ENCODE measurements around the gene LIG4. TPM values are rescaled to one million over a fixed set of nuclear protein-coding genes. Genes with fewer than 3 reads are reported as not detected.

LIG4 gene
- 8.7 and 10.0 TPM in 2 replicates for total RNA-seq (ENCODE audit: low replicate concordance)
- long read RNA-seq, full-length matches to known transcripts = 7 of 8 reads
- long read RNA-seq, partial matches to known transcripts = 0 of 8 reads
- long read RNA-seq, other reads (novel, unspliced or antisense) = 1 of 8 reads

DNA sequence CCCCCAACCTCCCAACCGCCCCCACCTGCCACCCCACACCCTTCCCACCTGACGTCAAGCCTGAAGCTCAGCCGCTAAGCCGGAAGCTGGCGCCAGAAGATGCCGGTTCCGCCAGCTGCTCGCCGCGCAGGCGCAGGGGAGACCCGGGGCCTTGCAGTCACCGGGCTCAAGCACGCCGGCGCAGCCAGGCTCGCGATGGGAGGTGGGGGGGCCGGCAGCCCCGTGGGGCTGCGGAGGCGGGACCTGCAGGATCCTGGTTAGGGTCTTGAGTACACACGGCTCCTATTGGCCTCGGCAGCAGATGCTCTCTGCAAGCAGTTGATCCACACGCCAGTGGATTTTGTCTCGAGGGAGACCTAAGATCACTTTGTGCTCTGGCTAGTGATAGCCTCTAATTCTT lies at the start of gene LIG4:
Gene LIG4 (minus strand): TSS at position 101 of the 400 bp plus-strand sequence. CDS start 4,268 bp downstream, outside the sequence.
- peak; percentile 95 for DNase-seq (ENCODE audit: extremely low spot score, unreplicated experiment)
- H3K9me3 Mint-ChIP-seq = no peaks in the 10 kb centered on the region
- H3K4me3 Mint-ChIP-seq = peak within 1 kb of the TSS; percentile 94
- TF ChIP-seq, protein P1, sequence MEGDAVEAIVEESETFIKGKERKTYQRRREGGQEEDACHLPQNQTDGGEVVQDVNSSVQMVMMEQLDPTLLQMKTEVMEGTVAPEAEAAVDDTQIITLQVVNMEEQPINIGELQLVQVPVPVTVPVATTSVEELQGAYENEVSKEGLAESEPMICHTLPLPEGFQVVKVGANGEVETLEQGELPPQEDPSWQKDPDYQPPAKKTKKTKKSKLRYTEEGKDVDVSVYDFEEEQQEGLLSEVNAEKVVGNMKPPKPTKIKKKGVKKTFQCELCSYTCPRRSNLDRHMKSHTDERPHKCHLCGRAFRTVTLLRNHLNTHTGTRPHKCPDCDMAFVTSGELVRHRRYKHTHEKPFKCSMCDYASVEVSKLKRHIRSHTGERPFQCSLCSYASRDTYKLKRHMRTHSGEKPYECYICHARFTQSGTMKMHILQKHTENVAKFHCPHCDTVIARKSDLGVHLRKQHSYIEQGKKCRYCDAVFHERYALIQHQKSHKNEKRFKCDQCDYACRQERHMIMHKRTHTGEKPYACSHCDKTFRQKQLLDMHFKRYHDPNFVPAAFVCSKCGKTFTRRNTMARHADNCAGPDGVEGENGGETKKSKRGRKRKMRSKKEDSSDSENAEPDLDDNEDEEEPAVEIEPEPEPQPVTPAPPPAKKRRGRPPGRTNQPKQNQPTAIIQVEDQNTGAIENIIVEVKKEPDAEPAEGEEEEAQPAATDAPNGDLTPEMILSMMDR (conservative IDR thresholded peaks at IDR 0.05) = no peak
- no peaks in the 10 kb centered on the region for H3K27me3 Mint-ChIP-seq
- peaks cover 34% of the 10 kb centered on the region for H3K4me1 Mint-ChIP-seq (ENCODE audit: unreplicated experiment)
- no peaks in the 10 kb centered on the region for H3K36me3 Mint-ChIP-seq
- H3K27ac Mint-ChIP-seq = peak within 1 kb of the TSS; percentile 96

DNA sequence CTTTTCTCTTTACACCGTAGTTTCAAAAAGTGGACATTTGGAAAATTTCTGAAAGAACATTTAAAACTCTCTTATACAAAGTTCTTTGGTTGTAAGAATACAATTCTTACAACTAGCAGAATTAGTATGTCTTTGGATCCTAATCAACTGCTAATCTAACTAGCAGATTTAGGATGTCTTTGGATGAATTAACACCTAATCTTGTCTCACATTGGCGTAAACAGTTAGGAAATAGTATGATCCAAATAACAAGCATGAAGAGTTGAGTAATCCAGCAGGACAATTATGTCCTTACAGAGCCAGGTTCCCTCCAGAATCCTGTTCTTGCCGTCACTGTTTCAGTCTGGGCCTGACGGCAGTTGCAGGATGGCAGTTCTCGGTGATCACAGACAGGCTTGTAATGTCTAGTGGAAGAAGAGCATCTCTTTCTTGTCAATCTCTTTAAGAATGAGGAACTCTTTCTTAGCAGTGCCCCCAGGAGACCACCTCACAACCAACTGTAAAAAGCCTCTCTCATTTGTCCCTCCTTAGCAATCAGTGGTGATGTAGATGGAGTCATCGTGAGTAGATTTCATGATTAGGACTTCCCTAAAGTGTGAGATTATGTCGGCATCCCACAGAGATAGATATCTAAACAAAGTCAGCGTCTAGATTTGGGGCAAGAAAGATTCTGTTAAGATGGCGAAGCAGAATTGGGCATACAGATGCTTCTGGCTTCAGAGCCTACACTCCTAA lies 48.5 kb upstream of the LIG4 start:
- TF ChIP-seq, protein P1 (conservative IDR thresholded peaks at IDR 0.05) = no peak
- Mint-ChIP-seq H3K4me1 (ENCODE audit: unreplicated experiment) (no peaks in the 10 kb centered on the region), H3K27ac (no peak overlapping the region), H3K36me3 (peaks cover 3% of the 10 kb centered on the region), H3K9me3 (no peaks in the 10 kb centered on the region), H3K4me3 (no peak overlapping the region), H3K27me3 (no peaks in the 10 kb centered on the region)
- no peak for DNase-seq (ENCODE audit: extremely low spot score, unreplicated experiment)

DNA sequence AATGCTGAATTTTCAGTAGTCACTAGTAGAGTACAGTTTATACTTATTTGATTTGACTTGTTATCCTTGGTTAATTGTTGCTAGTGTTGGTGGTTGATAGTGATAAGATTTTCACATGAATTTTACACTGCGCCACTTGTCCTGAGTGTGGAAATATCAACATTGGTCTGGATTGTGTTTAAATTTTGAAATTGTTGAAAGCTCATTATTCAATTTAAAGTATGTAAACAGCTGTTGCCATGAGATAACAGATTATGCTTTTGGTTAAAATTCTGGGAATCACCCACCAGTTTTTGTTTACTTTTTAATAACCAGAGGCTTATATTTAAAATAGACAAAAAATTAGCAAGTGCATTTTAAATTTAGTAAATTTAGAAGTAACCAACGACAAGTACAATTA lies 41.9 kb upstream of the LIG4 start:
- DNase-seq (ENCODE audit: extremely low spot score, unreplicated experiment) = no peak
- Mint-ChIP-seq H3K4me3 (no peak overlapping the region), H3K36me3 (peaks cover 4% of the 10 kb centered on the region), H3K9me3 (no peaks in the 10 kb centered on the region), H3K4me1 (ENCODE audit: unreplicated experiment) (no peaks in the 10 kb centered on the region), H3K27me3 (no peaks in the 10 kb centered on the region), H3K27ac (no peak overlapping the region)
- TF ChIP-seq, protein P1 (conservative IDR thresholded peaks at IDR 0.05) = no peak

DNA sequence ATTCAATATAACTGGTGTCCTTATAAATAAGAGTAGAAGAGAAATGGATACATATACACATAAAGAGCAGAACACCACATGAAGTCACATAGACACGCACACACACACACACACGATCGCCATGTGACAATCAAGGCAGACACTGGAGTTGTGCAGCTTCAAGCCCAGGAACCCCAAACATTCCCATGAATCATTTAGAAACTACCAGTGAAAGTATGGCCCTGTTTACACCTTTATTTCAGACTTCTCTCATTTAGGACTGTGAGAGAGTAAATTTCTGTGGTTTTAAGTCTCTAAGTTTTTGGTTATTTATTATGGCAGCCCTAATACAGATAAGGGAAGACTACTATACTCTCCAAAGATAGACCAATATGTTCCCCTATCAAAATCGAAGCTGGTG lies 33.8 kb upstream of the LIG4 start:
- TF ChIP-seq, protein P1 (conservative IDR thresholded peaks at IDR 0.05) = no peak
- no peaks in the 10 kb centered on the region for H3K27me3 Mint-ChIP-seq
- peaks cover 4% of the 10 kb centered on the region for H3K36me3 Mint-ChIP-seq
- DNase-seq (ENCODE audit: extremely low spot score, unreplicated experiment) = no peak
- no peaks in the 10 kb centered on the region for H3K4me1 Mint-ChIP-seq (ENCODE audit: unreplicated experiment)
- no peak overlapping the region for H3K27ac Mint-ChIP-seq
- peaks cover 8% of the 10 kb centered on the region for H3K9me3 Mint-ChIP-seq
- no peak overlapping the region for H3K4me3 Mint-ChIP-seq

DNA sequence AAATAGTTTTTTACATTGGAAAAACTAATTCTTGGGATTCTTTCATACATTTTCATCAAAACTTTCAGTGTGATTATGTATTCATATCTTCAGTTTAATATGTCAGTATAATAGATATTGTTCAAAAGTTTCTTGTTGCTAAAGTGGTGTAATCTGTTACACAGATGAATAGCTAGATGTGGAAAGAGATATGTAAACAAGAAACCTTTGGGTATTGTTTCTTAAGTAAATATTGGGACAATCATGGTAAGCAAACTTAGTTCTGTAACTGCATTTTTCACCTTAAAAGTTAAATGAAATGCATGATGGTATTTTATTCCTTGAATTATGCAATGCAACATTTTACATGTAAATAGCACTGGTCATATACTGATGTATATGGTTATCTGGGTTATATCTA lies 15.0 kb upstream of the LIG4 start:
- no peaks in the 10 kb centered on the region for H3K36me3 Mint-ChIP-seq

More for the DNA sequence above, 15.0 kb upstream of the LIG4 start:
- peaks cover 28% of the 10 kb centered on the region for H3K4me1 Mint-ChIP-seq (ENCODE audit: unreplicated experiment)
- no peak overlapping the region for H3K27ac Mint-ChIP-seq
- H3K4me3 Mint-ChIP-seq = no peak overlapping the region
- no peaks in the 10 kb centered on the region for H3K27me3 Mint-ChIP-seq
- no peaks in the 10 kb centered on the region for H3K9me3 Mint-ChIP-seq
- no peak for DNase-seq (ENCODE audit: extremely low spot score, unreplicated experiment)
- TF ChIP-seq, protein P1 (conservative IDR thresholded peaks at IDR 0.05) = no peak
